H9 (cell line): ENCODE measurements around the gene METTL25B. TPM values are rescaled to one million over a fixed set of nuclear protein-coding genes. Genes with fewer than 3 reads are reported as not detected.

Experiments
- DNase-seq: peaks from one replicate; pipeline ENCODE4 v3.0.0-alpha.2; 2017
- H2AFZ ChIP-seq: one replicate; pipeline ENCODE4 v1.6.1; 2013; ENCODE audit warnings: mild to moderate bottlenecking, low read length, control low read depth, moderate library complexity
- H2AK5ac ChIP-seq: 2 replicates; pipeline ENCODE4 v1.6.1; 2013; ENCODE audit warnings: low read length, control low read depth, mixed read lengths; ENCODE audit not compliant: insufficient read length
- H2BK120ac ChIP-seq: one replicate; pipeline ENCODE4 v1.6.1; 2013; ENCODE audit warnings: low read depth, mild to moderate bottlenecking, low read length, control low read depth, inconsistent platforms; ENCODE audit not compliant: poor library complexity, severe bottlenecking
- H2BK12ac ChIP-seq: 2 replicates; pipeline ENCODE4 v1.6.1; 2013; ENCODE audit warnings: low read length, control low read depth, mixed read lengths, low read depth; ENCODE audit not compliant: insufficient read length
- H2BK15ac ChIP-seq: 2 replicates; pipeline ENCODE4 v1.6.1; 2013; ENCODE audit warnings: low read depth, low read length, control low read depth
- H2BK20ac ChIP-seq: one replicate; pipeline ENCODE4 v1.6.1; 2013; ENCODE audit warnings: low read depth, mild to moderate bottlenecking, low read length, control low read depth, inconsistent platforms; ENCODE audit not compliant: poor library complexity, severe bottlenecking
- H2BK5ac ChIP-seq: 2 replicates; pipeline ENCODE4 v1.6.1; 2013; ENCODE audit warnings: low read length, control low read depth, mixed read lengths; ENCODE audit not compliant: insufficient read length
- H3K14ac ChIP-seq: 2 replicates; pipeline ENCODE4 v1.6.1; 2013; ENCODE audit warnings: low read length, control low read depth; ENCODE audit not compliant: insufficient read depth
- H3K18ac ChIP-seq: 2 replicates; pipeline ENCODE4 v1.6.1; 2013; ENCODE audit warnings: low read depth, mild to moderate bottlenecking, mixed read lengths, low read length, control low read depth; ENCODE audit not compliant: insufficient read length
- H3K23ac ChIP-seq: 2 replicates; pipeline ENCODE4 v1.6.1; 2013; ENCODE audit warnings: low read length, control low read depth, mixed read lengths, low read depth; ENCODE audit not compliant: insufficient read length
- H3K23me2 ChIP-seq: 2 replicates; pipeline ENCODE4 v1.6.1; 2013; ENCODE audit warnings: low read depth, mild to moderate bottlenecking, mixed read lengths, low read length, control low read depth; ENCODE audit not compliant: insufficient read length, poor library complexity, severe bottlenecking
- H3K27ac ChIP-seq: 2 replicates; pipeline ENCODE4 v1.5.1; 2013; ENCODE audit warnings: low read length, control low read depth, mixed read lengths, low read depth; ENCODE audit not compliant: insufficient read length
- H3K27me3 ChIP-seq: 2 replicates; pipeline ENCODE4 v1.6.1; 2013; ENCODE audit warnings: low read length, control low read depth, inconsistent platforms; ENCODE audit not compliant: insufficient read depth
- H3K4ac ChIP-seq: 2 replicates; pipeline ENCODE4 v1.6.1; 2013; ENCODE audit warnings: low read depth, mild to moderate bottlenecking, control low read depth, inconsistent platforms, low read length, moderate library complexity
- H3K4me1 ChIP-seq: 2 replicates; pipeline ENCODE4 v1.6.1; 2013; ENCODE audit warnings: low read length, control low read depth, inconsistent platforms; ENCODE audit not compliant: insufficient read depth
- H3K4me2 ChIP-seq: 2 replicates; pipeline ENCODE4 v1.6.1; 2013; ENCODE audit warnings: low read length, control low read depth, mixed read lengths; ENCODE audit not compliant: insufficient read length, insufficient read depth
- H3K56ac ChIP-seq: 2 replicates; pipeline ENCODE4 v1.6.1; 2013; ENCODE audit warnings: low read depth, mild to moderate bottlenecking, mixed read lengths, low read length, control low read depth; ENCODE audit not compliant: insufficient read length
- H3K79me1 ChIP-seq: 2 replicates; pipeline ENCODE4 v1.6.1; 2013; ENCODE audit warnings: low read depth, mild to moderate bottlenecking, moderate library complexity, low read length, control low read depth, inconsistent platforms; ENCODE audit not compliant: insufficient read depth, poor library complexity, severe bottlenecking
- H3K79me2 ChIP-seq: 2 replicates; pipeline ENCODE4 v1.6.1; 2013; ENCODE audit warnings: low read length, control low read depth, inconsistent platforms; ENCODE audit not compliant: insufficient read depth
- H3K9ac ChIP-seq: 2 replicates; pipeline ENCODE4 v1.6.1; 2013; ENCODE audit warnings: low read length, control low read depth, mixed read lengths; ENCODE audit not compliant: insufficient read length; ENCODE audit errors: extremely low read depth
- H3K9me3 ChIP-seq: one replicate; pipeline ENCODE4 v1.6.1; 2013; ENCODE audit warnings: low read depth, low read length, inconsistent platforms; ENCODE audit not compliant: control insufficient read depth
- H3T11ph ChIP-seq: one replicate; pipeline ENCODE4 v1.6.1; 2013; ENCODE audit warnings: mild to moderate bottlenecking, low read length, control low read depth, inconsistent platforms
- H4K20me1 ChIP-seq: one replicate; pipeline ENCODE4 v1.6.1; 2013; ENCODE audit not compliant: control insufficient read depth, insufficient read length, insufficient read depth
- H4K5ac ChIP-seq: 2 replicates; pipeline ENCODE4 v1.6.1; 2013; ENCODE audit warnings: low read depth, mild to moderate bottlenecking, mixed read lengths, low read length, control low read depth; ENCODE audit not compliant: insufficient read length
- H4K8ac ChIP-seq: replicated peaks from 2 replicates; pipeline ENCODE4 v1.6.1; 2013; ENCODE audit warnings: low read length, control low read depth, mixed read lengths, low read depth; ENCODE audit not compliant: insufficient read length
- H4K91ac ChIP-seq: 2 replicates; pipeline ENCODE4 v1.6.1; 2013; ENCODE audit warnings: low read depth, mild to moderate bottlenecking, moderate library complexity, mixed read lengths, low read length, control low read depth; ENCODE audit not compliant: insufficient read length
- H3K27ac Mint-ChIP-seq, 3 experiments: 2 replicates in 2 of 3; 3 replicates in 1 of 3; pipeline ENCODE4 v1.8.0; 2020 to 2021; ENCODE audit warnings: mixed read lengths in 3 of 3, mild to moderate bottlenecking in 1 of 3, moderate library complexity in 1 of 3
- H3K27me3 Mint-ChIP-seq: 2 replicates; pipeline ENCODE4 v1.8.0; 2021; ENCODE audit warnings: low read depth, mild to moderate bottlenecking, moderate library complexity, mixed read lengths
- H3K36me3 Mint-ChIP-seq, 3 experiments: 2 replicates in 2 of 3; 3 replicates in 1 of 3; pipeline ENCODE4 v1.8.0; 2020 to 2021; ENCODE audit warnings: low read depth in 3 of 3, mixed read lengths in 3 of 3; ENCODE audit not compliant: insufficient read depth in 1 of 3
- H3K4me1 Mint-ChIP-seq, 2 experiments: 2 replicates each; pipeline ENCODE4 v1.8.0; 2020; ENCODE audit warnings: mixed read lengths in 2 of 2
- H3K4me3 Mint-ChIP-seq, 2 experiments: 2 replicates in 1 of 2; 3 replicates in 1 of 2; pipeline ENCODE4 v1.8.0; 2020 to 2021; ENCODE audit warnings: mild to moderate bottlenecking in 2 of 2, mixed read lengths in 2 of 2, moderate library complexity in 1 of 2
- H3K9me3 Mint-ChIP-seq, 2 experiments: 2 replicates in 1 of 2; 3 replicates in 1 of 2; pipeline ENCODE4 v1.8.0; 2020; ENCODE audit warnings: mild to moderate bottlenecking in 2 of 2, mixed read lengths in 2 of 2, moderate library complexity in 1 of 2
- CTCF ChIP-seq: fragments of 200-600 bp; sonication (generic); conservative IDR thresholded peaks from 3 replicates; pipeline ENCODE4 v1.8.0; 2021; ENCODE audit warnings: antibody characterized with exemption, mild to moderate bottlenecking
- WGBS: extraction: QIAGEN DNeasy Blood & Tissue Kit; methylation state at CpG from one replicate; pipeline ENCODE4 v1.1.7; 2013; ENCODE audit warnings: missing lambda C conversion rate, low lambda C conversion rate, mixed read lengths; ENCODE audit not compliant: insufficient read length; ENCODE audit errors: extremely low coverage; 5-methylcytosine and 5-hydroxymethylcytosine counted together
- total RNA-seq: library from RNA; stranded (reverse); gene quantifications from 2 replicates; pipeline ENCODE4 v1.2.1, GENCODE V29; 2021

METTL25B gene
- total RNA-seq, 1 experiment from 2014 or later, result 26.2 TPM

DNA sequence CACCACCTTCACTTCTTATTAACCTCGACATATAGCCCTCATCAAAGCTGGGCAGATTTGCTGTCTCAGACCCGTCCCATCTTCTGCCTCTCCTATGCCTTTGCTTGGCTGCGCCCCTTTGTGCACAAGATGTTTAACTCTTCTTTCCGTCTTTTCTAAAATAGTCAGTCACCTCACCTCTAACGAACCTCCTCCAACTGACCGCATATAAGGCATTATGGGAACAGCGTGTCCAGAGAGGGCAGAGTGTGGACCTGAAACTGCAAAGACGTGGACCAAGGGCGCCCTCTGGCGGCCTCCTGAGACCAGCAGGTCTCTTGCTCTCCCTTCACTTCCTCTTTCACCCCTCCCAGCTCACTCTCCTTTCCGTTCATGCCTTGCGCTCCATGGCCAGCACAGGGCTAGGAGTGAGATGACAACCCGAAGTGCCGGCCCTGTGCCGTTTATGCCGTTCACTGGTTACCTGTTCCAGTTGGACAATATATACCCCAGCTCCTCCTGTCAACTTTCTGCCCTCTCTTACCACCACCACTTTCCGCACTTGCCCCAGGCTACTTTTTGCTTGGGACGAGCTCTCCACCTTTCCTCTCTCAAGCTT is 2.5 kb upstream of the METTL25B start:
- no peak overlapping the region for H3T11ph ChIP-seq
- no peaks in the 10 kb centered on the region for H3K27me3 ChIP-seq
- no peak overlapping the region for H3K23ac ChIP-seq
- H4K91ac ChIP-seq, result no peak overlapping the region
- no peak overlapping the region for H4K8ac ChIP-seq
- H3K36me3 Mint-ChIP-seq, result peaks cover 24 to 34% (median 32%) of the 10 kb centered on the region in 3 experiments
- no peaks in the 10 kb centered on the region for H3K9me3 ChIP-seq
- no peak overlapping the region for H2BK120ac ChIP-seq
- no peaks in the 10 kb centered on the region; the same call in 1 of the 2 replicates for H3K27me3 Mint-ChIP-seq
- no CpG with 5 or more reads among the region's 18 CpGs for WGBS
- no peak overlapping the region for H3K4me3 Mint-ChIP-seq
- no peak overlapping the region for H4K5ac ChIP-seq
- no peak overlapping the region for H2BK5ac ChIP-seq
- no peaks in the 10 kb centered on the region for H3K9me3 Mint-ChIP-seq
- no peak overlapping the region for H3K27ac Mint-ChIP-seq
- no peak overlapping the region for H3K4ac ChIP-seq
- peak; percentile 90 for DNase-seq
- peak overlapping the region; percentile 57 for H3K4me2 ChIP-seq
- TF ChIP-seq CTCF, result peak; percentile 99
- H3K27ac ChIP-seq, result no peak overlapping the region
- H2AK5ac ChIP-seq, result no peak overlapping the region
- no peak overlapping the region for H2BK15ac ChIP-seq
- H3K23me2 ChIP-seq, result no peaks in the 10 kb centered on the region
- H3K4me1 ChIP-seq, result peaks cover 5% of the 10 kb centered on the region
- H4K20me1 ChIP-seq, result peaks cover 3% of the 10 kb centered on the region
- H3K79me1 ChIP-seq, result peaks cover 21% of the 10 kb centered on the region
- H3K18ac ChIP-seq, result no peak overlapping the region
- H3K9ac ChIP-seq, result no peak overlapping the region
- no peak overlapping the region for H2BK20ac ChIP-seq
- peaks cover 10 to 14% of the 10 kb centered on the region in 2 experiments for H3K4me1 Mint-ChIP-seq
- H2BK12ac ChIP-seq, result no peak overlapping the region
- H2AFZ ChIP-seq, result no peak overlapping the region
- H3K14ac ChIP-seq, result no peak overlapping the region
- H3K79me2 ChIP-seq, result peaks cover 27% of the 10 kb centered on the region; the same call in 1 of the 2 replicates
- no peak overlapping the region for H3K56ac ChIP-seq
